Measurements from ENCODE around the gene HECTD4.

DNA sequence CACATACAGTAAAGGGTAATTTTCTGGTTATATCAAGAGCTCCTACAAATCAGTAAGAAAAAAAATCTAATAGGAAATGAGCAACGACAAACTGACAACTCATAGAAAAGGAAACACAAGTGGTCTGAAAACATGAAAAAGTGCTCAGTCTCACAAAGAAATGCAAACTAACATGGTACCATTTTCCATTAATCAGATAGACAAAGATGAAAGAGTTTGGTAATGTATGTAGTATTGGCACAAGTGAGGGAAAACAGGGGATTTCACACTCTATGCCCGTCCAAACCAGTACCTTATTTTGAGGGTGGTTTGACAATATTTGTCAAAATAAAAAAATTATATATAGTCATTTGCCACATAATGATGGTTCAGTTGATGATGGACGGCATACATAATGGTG lies 49.7 kb upstream of the HECTD4 start:
- no peak for TF ChIP-seq CTCF (IDR thresholded peaks at IDR 0.05)
- no peak for TF ChIP-seq ZFX (IDR thresholded peaks at IDR 0.05; ENCODE audit: borderline replicate concordance)
